Breast epithelium (tissue), 3 donors: ENCODE measurements around the gene ANG.

Source experiments
- POLR2AphosphoS5 ChIP-seq, 3 donors: sonication (generic); formaldehyde crosslinking; IDR thresholded peaks; one replicate each; pipeline ENCODE4 v1.6.1; 2017; ENCODE audit warnings: antibody characterized with exemption in 3 of 3
- TF ChIP-seq, protein P1 (sequence below), 3 donors: fragments of 450-650 bp; IDR thresholded peaks; one replicate each; pipeline ENCODE4 v1.5.1; 2016 to 2017; ENCODE audit warnings: antibody characterized with exemption in 3 of 3, mild to moderate bottlenecking in 3 of 3, moderate library complexity in 3 of 3

- TF ChIP-seq, protein P1, sequence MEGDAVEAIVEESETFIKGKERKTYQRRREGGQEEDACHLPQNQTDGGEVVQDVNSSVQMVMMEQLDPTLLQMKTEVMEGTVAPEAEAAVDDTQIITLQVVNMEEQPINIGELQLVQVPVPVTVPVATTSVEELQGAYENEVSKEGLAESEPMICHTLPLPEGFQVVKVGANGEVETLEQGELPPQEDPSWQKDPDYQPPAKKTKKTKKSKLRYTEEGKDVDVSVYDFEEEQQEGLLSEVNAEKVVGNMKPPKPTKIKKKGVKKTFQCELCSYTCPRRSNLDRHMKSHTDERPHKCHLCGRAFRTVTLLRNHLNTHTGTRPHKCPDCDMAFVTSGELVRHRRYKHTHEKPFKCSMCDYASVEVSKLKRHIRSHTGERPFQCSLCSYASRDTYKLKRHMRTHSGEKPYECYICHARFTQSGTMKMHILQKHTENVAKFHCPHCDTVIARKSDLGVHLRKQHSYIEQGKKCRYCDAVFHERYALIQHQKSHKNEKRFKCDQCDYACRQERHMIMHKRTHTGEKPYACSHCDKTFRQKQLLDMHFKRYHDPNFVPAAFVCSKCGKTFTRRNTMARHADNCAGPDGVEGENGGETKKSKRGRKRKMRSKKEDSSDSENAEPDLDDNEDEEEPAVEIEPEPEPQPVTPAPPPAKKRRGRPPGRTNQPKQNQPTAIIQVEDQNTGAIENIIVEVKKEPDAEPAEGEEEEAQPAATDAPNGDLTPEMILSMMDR (IDR thresholded peaks at IDR 0.05) = no peak
- no peak for TF ChIP-seq POLR2AphosphoS5 (IDR thresholded peaks at IDR 0.05)
These were observed 38.0 kb downstream of the ANG start for GRCh38 chr14:20726531-20726930.
